Natural killer cell (primary cell): ENCODE results near the gene INTS13. TPM values are rescaled to one million over a fixed set of nuclear protein-coding genes. Genes with fewer than 3 reads are reported as not detected.
A peak's percentile ranks its signal among the peaks of the same experiment; 100 is the strongest.
"Not testable (repeated sequence)": the region's sequence is repeated elsewhere in the genome, so short reads cannot be mapped to it uniquely, and the experiment has no call there.

Experiments used
- ATAC-seq, 3 donors: fragments of 150-1000 bp in 2 of 3; fragments of 200-7000 bp in 1 of 3; cut with Tn5 transposase; 1 replicate in 1 of 3; 2 replicates in 2 of 3; pipeline ENCODE4 v1.10.0; 2021; ENCODE audit warnings: mild to moderate bottlenecking in 2 of 3, moderate library complexity in 2 of 3
- DNase-seq, 2 donors: peaks; one replicate each; pipeline versions ENCODE4 v3.0.0 to v3.0.0-alpha.2; 2013 to 2021; ENCODE audit warnings: mixed read lengths in 1 of 2
- H3K27ac ChIP-seq: one replicate; pipeline ENCODE4 v1.5.1; 2013; ENCODE audit warnings: mild to moderate bottlenecking, low read length
- H3K27me3 ChIP-seq: one replicate; pipeline ENCODE4 v1.6.1; 2013; ENCODE audit warnings: low read length; ENCODE audit not compliant: control insufficient read depth, insufficient read depth
- H3K36me3 ChIP-seq: one replicate; pipeline ENCODE4 v1.6.1; 2013; ENCODE audit warnings: low read length; ENCODE audit not compliant: control insufficient read depth, insufficient read depth
- H3K4me1 ChIP-seq: one replicate; pipeline ENCODE4 v1.6.1; 2013; ENCODE audit warnings: low read length; ENCODE audit not compliant: control insufficient read depth, insufficient read depth
- H3K4me3 ChIP-seq: one replicate; pipeline ENCODE4 v1.5.1; 2013; ENCODE audit warnings: low read length
- H3K9me3 ChIP-seq: one replicate; pipeline ENCODE4 v1.6.1; 2013; ENCODE audit warnings: low read length; ENCODE audit not compliant: control insufficient read depth, insufficient read depth
- H3K27ac Mint-ChIP-seq, 2 donors: one replicate each; pipeline ENCODE4 v1.8.0; 2022; ENCODE audit warnings: mild to moderate bottlenecking in 2 of 2, mixed read lengths in 2 of 2, moderate library complexity in 1 of 2
- H3K27me3 Mint-ChIP-seq, 2 donors: one replicate each; pipeline ENCODE4 v1.8.0; 2022; ENCODE audit warnings: low read depth in 2 of 2, mixed read lengths in 2 of 2
- H3K36me3 Mint-ChIP-seq: one replicate; pipeline ENCODE4 v1.8.0; 2022; ENCODE audit warnings: mixed read lengths
- H3K4me1 Mint-ChIP-seq, 2 donors: one replicate each; pipeline ENCODE4 v1.8.0; 2022; ENCODE audit warnings: mixed read lengths in 2 of 2
- H3K4me3 Mint-ChIP-seq: one replicate; pipeline ENCODE4 v1.8.0; 2022; ENCODE audit warnings: mild to moderate bottlenecking, moderate library complexity, mixed read lengths
- H3K9me3 Mint-ChIP-seq, 2 donors: one replicate each; pipeline ENCODE4 v1.8.0; 2022; ENCODE audit warnings: mixed read lengths in 2 of 2
- WGBS: methylation state at CpG from one replicate; pipeline ENCODE4 v1.1.7; 2013; ENCODE audit warnings: missing lambda C conversion rate; ENCODE audit not compliant: insufficient coverage; 5-methylcytosine and 5-hydroxymethylcytosine counted together
- intact Hi-C: fragments of 100-400 bp; cut with micrococcal nuclease; formaldehyde crosslinking; loops from one replicate; pipeline ENCODE4 v1.14.2; 2022
- total RNA-seq, 4 donors: library from RNA; stranded (reverse); fragments of 120-200 nt in 1 of 4; gene quantifications; one replicate each; pipeline versions ENCODE4 v1.2.3 to v1.2.4, GENCODE V29; 2013 to 2022
- TF ChIP-seq, protein P1 (sequence below): fragments of 200-600 bp; IDR thresholded peaks from one replicate; pipeline ENCODE4 v1.8.0; 2022; ENCODE audit warnings: antibody characterized with exemption

The INTS13 gene
- total RNA-seq, 3 donors from 2014 or later (not counting 1 experiment from before 2014, with no cell fraction given), result 17.5 to 20.8 (median 19.8) TPM

GRCh38 chr12:26966842-26967241 lies 29.1 kb upstream of the INTS13 start:
- H3K9me3 ChIP-seq, result no peaks in the 10 kb centered on the region
- ATAC-seq (no peak), DNase-seq (no peak)
- H3K9me3 Mint-ChIP-seq, result no peaks in the 10 kb centered on the region
- H3K4me3 Mint-ChIP-seq, result no peak overlapping the region
- H3K4me1 ChIP-seq, result peaks cover under 1% of the 10 kb centered on the region
- H3K36me3 ChIP-seq, result peaks cover 40% of the 10 kb centered on the region
- no peak overlapping the region for H3K27ac Mint-ChIP-seq
- H3K27me3 ChIP-seq, result no peaks in the 10 kb centered on the region
- no peak overlapping the region for H3K4me3 ChIP-seq
- TF ChIP-seq, protein P1, sequence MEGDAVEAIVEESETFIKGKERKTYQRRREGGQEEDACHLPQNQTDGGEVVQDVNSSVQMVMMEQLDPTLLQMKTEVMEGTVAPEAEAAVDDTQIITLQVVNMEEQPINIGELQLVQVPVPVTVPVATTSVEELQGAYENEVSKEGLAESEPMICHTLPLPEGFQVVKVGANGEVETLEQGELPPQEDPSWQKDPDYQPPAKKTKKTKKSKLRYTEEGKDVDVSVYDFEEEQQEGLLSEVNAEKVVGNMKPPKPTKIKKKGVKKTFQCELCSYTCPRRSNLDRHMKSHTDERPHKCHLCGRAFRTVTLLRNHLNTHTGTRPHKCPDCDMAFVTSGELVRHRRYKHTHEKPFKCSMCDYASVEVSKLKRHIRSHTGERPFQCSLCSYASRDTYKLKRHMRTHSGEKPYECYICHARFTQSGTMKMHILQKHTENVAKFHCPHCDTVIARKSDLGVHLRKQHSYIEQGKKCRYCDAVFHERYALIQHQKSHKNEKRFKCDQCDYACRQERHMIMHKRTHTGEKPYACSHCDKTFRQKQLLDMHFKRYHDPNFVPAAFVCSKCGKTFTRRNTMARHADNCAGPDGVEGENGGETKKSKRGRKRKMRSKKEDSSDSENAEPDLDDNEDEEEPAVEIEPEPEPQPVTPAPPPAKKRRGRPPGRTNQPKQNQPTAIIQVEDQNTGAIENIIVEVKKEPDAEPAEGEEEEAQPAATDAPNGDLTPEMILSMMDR, result no peak
- H3K27me3 Mint-ChIP-seq, result no peaks in the 10 kb centered on the region
- no peak overlapping the region for H3K27ac ChIP-seq
- H3K36me3 Mint-ChIP-seq, result peaks cover 14% of the 10 kb centered on the region
- H3K4me1 Mint-ChIP-seq, result peaks cover 13 to 23% of the 10 kb centered on the region in 2 donors
- intact Hi-C loops, result no loop called here
- WGBS, result 95% methylated on average over 3 of the region's 3 CpGs

GRCh38 chr12:26963413-26963812 lies 25.6 kb upstream of the INTS13 start:
- intact Hi-C loops, result no loop called here
- TF ChIP-seq, protein P1, result no peak
- no peaks in the 10 kb centered on the region for H3K27me3 ChIP-seq
- peaks cover 66% of the 10 kb centered on the region for H3K36me3 ChIP-seq
- WGBS, result no CpG with 5 or more reads among the region's 1 CpG
- H3K4me3 ChIP-seq, result no peak overlapping the region
- H3K27ac Mint-ChIP-seq, result peak overlapping the region in 1 of 2 donors; percentile 74
- H3K4me1 ChIP-seq, result no peaks in the 10 kb centered on the region
- H3K36me3 Mint-ChIP-seq, result peaks cover 14% of the 10 kb centered on the region
- no peak overlapping the region for H3K27ac ChIP-seq
- DNase-seq (no peak), ATAC-seq (no peak)
- no peak overlapping the region for H3K4me3 Mint-ChIP-seq
- H3K9me3 ChIP-seq, result no peaks in the 10 kb centered on the region
- H3K9me3 Mint-ChIP-seq, result no peaks in the 10 kb centered on the region
- H3K4me1 Mint-ChIP-seq, result peaks cover 6 to 9% of the 10 kb centered on the region in 2 donors
- no peaks in the 10 kb centered on the region for H3K27me3 Mint-ChIP-seq

DNA sequence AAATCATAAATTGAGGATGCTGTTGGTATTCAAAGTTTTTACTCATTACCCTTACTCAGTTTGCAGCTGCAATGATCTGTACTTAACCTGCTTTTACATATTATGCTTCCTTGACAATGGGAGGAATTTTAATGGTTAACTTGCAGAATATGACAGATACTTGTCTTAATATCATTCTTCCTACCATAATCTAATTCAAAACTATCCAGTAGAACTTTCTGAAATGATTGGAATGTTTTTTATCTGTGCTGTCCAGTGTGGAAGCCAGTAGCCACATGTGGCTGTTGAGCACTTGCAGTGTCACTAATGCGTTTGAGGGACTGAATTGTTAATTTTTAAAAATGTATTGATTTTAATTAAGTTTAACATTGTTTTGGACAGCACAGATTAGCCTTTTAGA lies 24.0 kb upstream of the INTS13 start:
- intact Hi-C loops, result no loop called here
- Histone ChIP-seq H3K27me3 (no peaks in the 10 kb centered on the region), H3K4me1 (no peaks in the 10 kb centered on the region), H3K36me3 (peaks cover 77% of the 10 kb centered on the region), H3K4me3 (no peak overlapping the region), H3K27ac (no peak overlapping the region), H3K9me3 (no peaks in the 10 kb centered on the region)
- H3K27me3 Mint-ChIP-seq, result no peaks in the 10 kb centered on the region
- DNase-seq (no peak), ATAC-seq (no peak)
- H3K4me3 Mint-ChIP-seq, result no peak overlapping the region
- no peaks in the 10 kb centered on the region for H3K9me3 Mint-ChIP-seq
- peak overlapping the region in 1 of 2 donors; percentile 50 for H3K27ac Mint-ChIP-seq
- H3K36me3 Mint-ChIP-seq, result peaks cover 22% of the 10 kb centered on the region
- peaks cover under 1 to 14% of the 10 kb centered on the region in 2 donors for H3K4me1 Mint-ChIP-seq
- 82% methylated on average over 1 of the region's 1 CpG for WGBS
- TF ChIP-seq, protein P1, result no peak

- intact Hi-C loops, ATAC-seq, H3K4me1 ChIP-seq, H3K4me3 ChIP-seq, H3K27me3 Mint-ChIP-seq, H3K27ac ChIP-seq, H3K4me3 Mint-ChIP-seq, H3K9me3 ChIP-seq, H3K9me3 Mint-ChIP-seq, DNase-seq, H3K27me3 ChIP-seq: not testable (repeated sequence)
- peaks cover 77% of the 10 kb centered on the region for H3K36me3 ChIP-seq
- Mint-ChIP-seq H3K4me1 (peaks cover 5 to 17% of the 10 kb centered on the region in 2 donors), H3K27ac (peak overlapping the region in 1 of 2 donors; percentile 50), H3K36me3 (peaks cover 26% of the 10 kb centered on the region)
- 97% methylated on average over 7 of the region's 7 CpGs for WGBS
Observed at GRCh38 chr12:26961391-26961790, 23.6 kb upstream of the INTS13 start.
